ENCODE results near the gene DPP10.

DNA sequence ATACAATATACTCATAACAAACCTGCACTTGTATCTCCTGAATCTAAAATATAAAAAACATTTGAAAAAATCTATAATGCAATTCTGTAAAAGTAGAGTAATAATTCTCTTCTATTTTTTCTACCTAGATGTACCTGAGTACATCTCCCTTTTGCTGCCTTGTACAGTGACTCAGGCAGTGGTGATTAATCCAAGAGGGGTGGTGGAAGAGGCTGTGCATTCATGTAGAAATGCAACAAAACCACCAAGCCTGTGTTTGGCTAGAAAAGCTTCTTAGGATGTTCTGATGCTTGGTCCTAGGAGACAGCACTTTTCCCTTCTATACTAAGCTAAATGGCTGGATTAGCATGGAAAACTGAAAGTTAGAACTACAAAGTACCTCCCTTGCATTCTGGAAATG, 245.8 kb downstream of the DPP10 start:
- no peak for TF ChIP-seq POLR2AphosphoS5 (IDR thresholded peaks at IDR 0.05)
- TF ChIP-seq, protein P1, sequence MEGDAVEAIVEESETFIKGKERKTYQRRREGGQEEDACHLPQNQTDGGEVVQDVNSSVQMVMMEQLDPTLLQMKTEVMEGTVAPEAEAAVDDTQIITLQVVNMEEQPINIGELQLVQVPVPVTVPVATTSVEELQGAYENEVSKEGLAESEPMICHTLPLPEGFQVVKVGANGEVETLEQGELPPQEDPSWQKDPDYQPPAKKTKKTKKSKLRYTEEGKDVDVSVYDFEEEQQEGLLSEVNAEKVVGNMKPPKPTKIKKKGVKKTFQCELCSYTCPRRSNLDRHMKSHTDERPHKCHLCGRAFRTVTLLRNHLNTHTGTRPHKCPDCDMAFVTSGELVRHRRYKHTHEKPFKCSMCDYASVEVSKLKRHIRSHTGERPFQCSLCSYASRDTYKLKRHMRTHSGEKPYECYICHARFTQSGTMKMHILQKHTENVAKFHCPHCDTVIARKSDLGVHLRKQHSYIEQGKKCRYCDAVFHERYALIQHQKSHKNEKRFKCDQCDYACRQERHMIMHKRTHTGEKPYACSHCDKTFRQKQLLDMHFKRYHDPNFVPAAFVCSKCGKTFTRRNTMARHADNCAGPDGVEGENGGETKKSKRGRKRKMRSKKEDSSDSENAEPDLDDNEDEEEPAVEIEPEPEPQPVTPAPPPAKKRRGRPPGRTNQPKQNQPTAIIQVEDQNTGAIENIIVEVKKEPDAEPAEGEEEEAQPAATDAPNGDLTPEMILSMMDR (IDR thresholded peaks at IDR 0.05) = no peak
- no peak for TF ChIP-seq POLR2A (IDR thresholded peaks at IDR 0.05)

All from sigmoid colon (tissue), 4 donors.